Measurements from ENCODE around the gene DOCK8.

DNA sequence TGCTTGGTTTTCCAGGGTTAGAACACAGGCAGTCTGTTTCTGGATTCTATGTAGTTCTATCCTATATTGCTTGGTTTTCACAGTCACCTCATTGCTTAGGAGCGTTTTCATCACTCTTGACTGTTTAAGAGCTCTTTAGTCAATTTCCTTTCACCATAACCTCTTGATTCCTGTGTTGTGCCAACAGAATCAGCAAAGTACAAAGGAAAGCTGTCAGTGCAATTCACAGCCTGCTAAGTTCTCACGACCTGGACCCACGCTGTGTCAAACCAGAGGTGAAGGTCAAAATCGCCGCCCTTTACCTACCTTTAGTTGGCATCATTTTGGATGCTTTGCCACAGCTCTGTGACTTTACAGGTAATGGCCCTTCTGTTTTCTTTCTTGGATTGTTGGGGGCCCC, 199.9 kb downstream of the DOCK8 start:
- TF ChIP-seq, protein P1, sequence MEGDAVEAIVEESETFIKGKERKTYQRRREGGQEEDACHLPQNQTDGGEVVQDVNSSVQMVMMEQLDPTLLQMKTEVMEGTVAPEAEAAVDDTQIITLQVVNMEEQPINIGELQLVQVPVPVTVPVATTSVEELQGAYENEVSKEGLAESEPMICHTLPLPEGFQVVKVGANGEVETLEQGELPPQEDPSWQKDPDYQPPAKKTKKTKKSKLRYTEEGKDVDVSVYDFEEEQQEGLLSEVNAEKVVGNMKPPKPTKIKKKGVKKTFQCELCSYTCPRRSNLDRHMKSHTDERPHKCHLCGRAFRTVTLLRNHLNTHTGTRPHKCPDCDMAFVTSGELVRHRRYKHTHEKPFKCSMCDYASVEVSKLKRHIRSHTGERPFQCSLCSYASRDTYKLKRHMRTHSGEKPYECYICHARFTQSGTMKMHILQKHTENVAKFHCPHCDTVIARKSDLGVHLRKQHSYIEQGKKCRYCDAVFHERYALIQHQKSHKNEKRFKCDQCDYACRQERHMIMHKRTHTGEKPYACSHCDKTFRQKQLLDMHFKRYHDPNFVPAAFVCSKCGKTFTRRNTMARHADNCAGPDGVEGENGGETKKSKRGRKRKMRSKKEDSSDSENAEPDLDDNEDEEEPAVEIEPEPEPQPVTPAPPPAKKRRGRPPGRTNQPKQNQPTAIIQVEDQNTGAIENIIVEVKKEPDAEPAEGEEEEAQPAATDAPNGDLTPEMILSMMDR (IDR thresholded peaks at IDR 0.05) = no peak
- TF ChIP-seq POLR2A (IDR thresholded peaks at IDR 0.05) = no peak
- no peak for TF ChIP-seq EP300 (IDR thresholded peaks at IDR 0.05)
